GM12878 (cell line): ENCODE results near the gene NIN. TPM values are rescaled to one million over a fixed set of nuclear protein-coding genes. Genes with fewer than 3 reads are reported as not detected.

Experiments
- ATAC-seq: fragments of 200-7000 bp; cut with Tn5 transposase; 3 replicates; pipeline ENCODE4 v1.9.1; 2020; ENCODE audit warnings: mild to moderate bottlenecking, moderate library complexity
- BruUV-seq: library from RNA; stranded (reverse); fragments of 400-500 nt; replicated peaks from 2 replicates; lab custom pipeline; 2021; lab: Mats Ljungman, UMichigan
- CTCF ChIA-PET: fragments of 300-600 bp; sonication (Branson Sonifier 250); formaldehyde crosslinking; extraction: SDS; loops from one replicate; lab custom pipeline; 2021; ENCODE audit warnings: inconsistent platforms; lab: Yijun Ruan, JAX
- POLR2A ChIA-PET: fragments of 350-600 bp; formaldehyde crosslinking; extraction: SDS; loops from one replicate; lab custom pipeline; 2021; ENCODE audit warnings: inconsistent platforms; lab: Charles Lee
- RAD21 ChIA-PET: fragments of 300-600 bp; sonication (Branson Sonifier 250); formaldehyde crosslinking; loops from one replicate; lab custom pipeline; 2023; ENCODE audit warnings: antibody characterized with exemption; ENCODE audit not compliant: unreplicated experiment; lab: Charles Lee
- SMC1A ChIA-PET: fragments of 300-600 bp; sonication (Branson Sonifier 250); formaldehyde crosslinking; loops from one replicate; lab custom pipeline; 2023; ENCODE audit not compliant: unreplicated experiment, uncharacterized antibody; lab: Charles Lee
- DNase-seq: peaks from one replicate; pipeline ENCODE4 v3.0.0-alpha.2; 2011; ENCODE audit warnings: low read depth, low spot score
- FAIRE-seq: peaks from 3 replicates; lab custom pipeline; 2011; peaks lifted over from hg19 to GRCh38; lab: Jason Lieb, UNC
- H2AFZ ChIP-seq: 2 replicates; pipeline ENCODE4 v1.6.0; 2011; ENCODE audit warnings: low read depth, low read length, control low read depth; ENCODE audit not compliant: control insufficient read depth
- H3K27ac ChIP-seq: 2 replicates; pipeline ENCODE4 v1.5.1; 2011; ENCODE audit warnings: control low read depth; ENCODE audit not compliant: control insufficient read depth, insufficient read depth
- H3K27me3 ChIP-seq, 2 experiments: replicated peaks in 1 of 2; 2 replicates each; pipeline versions ENCODE4 v1.6.0 to v1.6.1; 2011; ENCODE audit warnings: low read length in 1 of 2; ENCODE audit not compliant: control insufficient read depth in 2 of 2, insufficient read depth in 2 of 2
- H3K36me3 ChIP-seq, 2 experiments: 2 replicates each; pipeline ENCODE4 v1.5.1; 2011; ENCODE audit warnings: low read length in 1 of 2; ENCODE audit not compliant: control insufficient read depth in 2 of 2, insufficient read depth in 2 of 2
- H3K4me1 ChIP-seq: 2 replicates; pipeline ENCODE4 v1.6.1; 2011; ENCODE audit warnings: mild to moderate bottlenecking, low read length, moderate library complexity, mixed read lengths; ENCODE audit not compliant: control insufficient read depth, insufficient read depth
- H3K4me2 ChIP-seq: 2 replicates; pipeline ENCODE4 v1.6.0; 2011; ENCODE audit warnings: control low read depth; ENCODE audit not compliant: control insufficient read depth, insufficient read depth
- H3K4me3 ChIP-seq: fragments of 200-600 bp; sonication (generic); 2 replicates; pipeline ENCODE4 v1.5.1; 2016
- H3K79me2 ChIP-seq: 2 replicates; pipeline ENCODE4 v1.6.0; 2011; ENCODE audit warnings: low read length; ENCODE audit not compliant: control insufficient read depth, insufficient read depth
- H3K9ac ChIP-seq: 2 replicates; pipeline ENCODE4 v1.8.0; 2011; ENCODE audit warnings: low read length, control low read depth, mixed read lengths; ENCODE audit not compliant: control insufficient read depth, insufficient read depth
- H3K9me3 ChIP-seq: replicated peaks from 3 replicates; pipeline ENCODE4 v1.5.1; 2011; ENCODE audit warnings: mild to moderate bottlenecking, low read length; ENCODE audit not compliant: control insufficient read depth, insufficient read depth
- H4K20me1 ChIP-seq: 2 replicates; pipeline ENCODE4 v1.6.0; 2011; ENCODE audit not compliant: control insufficient read depth, insufficient read depth
- CHD1 ChIP-seq: IDR thresholded peaks from 2 replicates; pipeline ENCODE4 v1.6.1; 2012; ENCODE audit warnings: low read depth, low read length, improper control_type of control experiment
- CREM ChIP-seq: IDR thresholded peaks from 2 replicates; pipeline ENCODE4 v1.6.1; 2014; ENCODE audit warnings: antibody characterized with exemption, low read depth
- FOS ChIP-seq: IDR thresholded peaks from 3 replicates; pipeline ENCODE4 v1.6.1; 2011; ENCODE audit warnings: borderline replicate concordance; ENCODE audit not compliant: insufficient read length; ENCODE audit errors: extremely low read depth
- HDGF ChIP-seq: fragments of 450-650 bp; IDR thresholded peaks from 2 replicates; pipeline ENCODE4 v1.6.1; 2016; ENCODE audit warnings: antibody characterized with exemption
- JUNB ChIP-seq: IDR thresholded peaks from 2 replicates; pipeline ENCODE4 v1.6.1; 2016; ENCODE audit warnings: antibody characterized with exemption, mild to moderate bottlenecking
- KAT2A ChIP-seq: conservative IDR thresholded peaks from 2 replicates; pipeline ENCODE4 v1.6.1; 2011; ENCODE audit warnings: low read depth, low read length; ENCODE audit not compliant: control insufficient read depth
- MEF2A ChIP-seq: IDR thresholded peaks from 2 replicates; pipeline ENCODE4 v1.6.1; 2011; ENCODE audit warnings: low read depth, mild to moderate bottlenecking, low read length, moderate library complexity; ENCODE audit not compliant: insufficient read depth
- MXI1 ChIP-seq: fragments of 150-350 bp; IDR thresholded peaks from 2 replicates; pipeline ENCODE4 v1.6.1; 2011; ENCODE audit warnings: low read depth, mild to moderate bottlenecking, inconsistent platforms, low read length, improper control_type of control experiment
- POLR2A ChIP-seq: IDR thresholded peaks from 2 replicates; pipeline ENCODE4 v1.6.1; 2011; ENCODE audit warnings: low read depth, mild to moderate bottlenecking, low read length
- RFX5 ChIP-seq: IDR thresholded peaks from 2 replicates; pipeline ENCODE4 v1.6.1; 2011; ENCODE audit warnings: low read depth, low read length, improper control_type of control experiment
- RUNX3 ChIP-seq: IDR thresholded peaks from 2 replicates; pipeline ENCODE4 v1.6.1; 2012; ENCODE audit warnings: low read length, inconsistent platforms
- TBL1XR1 ChIP-seq: IDR thresholded peaks from 2 replicates; pipeline ENCODE4 v1.6.1; 2012; ENCODE audit warnings: low read depth, low read length, improper control_type of control experiment
- ZBED1 ChIP-seq: IDR thresholded peaks from 2 replicates; pipeline ENCODE4 v1.6.1; 2016; ENCODE audit warnings: borderline replicate concordance
- ZNF207 ChIP-seq: fragments of 450-650 bp; IDR thresholded peaks from 2 replicates; pipeline ENCODE4 v1.6.1; 2014; ENCODE audit warnings: antibody characterized with exemption, mild to moderate bottlenecking, borderline replicate concordance
- WGBS: methylation state at CpG from one replicate; pipeline ENCODE4 v1.1.6; 2016; ENCODE audit warnings: low lambda C conversion rate; ENCODE audit not compliant: insufficient replicate concordance, insufficient coverage; ENCODE audit errors: missing lambda C conversion rate; 5-methylcytosine and 5-hydroxymethylcytosine counted together
- in situ Hi-C: fragments of 300-500 bp; cut with MboI; formaldehyde crosslinking; loops from 9 replicates; pipeline ENCODE4 v1.14.3; 2018; ENCODE audit warnings: mixed read lengths
- intact Hi-C: fragments of 100-400 bp; cut with micrococcal nuclease; formaldehyde crosslinking; loops from one replicate; pipeline ENCODE4 v1.14.2; 2022; ENCODE audit not compliant: unreplicated experiment
- polyA plus RNA-seq, 11 experiments: library from polyadenylated mRNA; depleted of rRNA in 4 of 11; unstranded in 6 of 11; stranded (reverse) in 5 of 11; fragments of >200 nt; fragmentation: Nextera tagmentation in 4 of 11; fragmentation: Illumina TruSeq in 1 of 11; extraction: Ambion mirVana in 4 of 11; extraction: Trizol in 1 of 11; gene quantifications; 1 replicate in 1 of 11; 2 replicates in 10 of 11; pipeline versions ENCODE4 v1.2.1 to v1.2.3, GENCODE V29; 2011 to 2016; ENCODE audit warnings: inconsistent platforms in 2 of 11, missing spikeins in 2 of 11, low read depth in 1 of 11
- total RNA-seq, 4 experiments: library from RNA; depleted of rRNA in 3 of 4; stranded (reverse); fragments of >200 nt in 3 of 4; fragmentation: Illumina TruSeq in 1 of 4; extraction: Trizol in 1 of 4; gene quantifications; 2 replicates each; pipeline versions ENCODE4 v1.2.1 to v1.2.3, GENCODE V29; 2013 to 2021
- TF ChIP-seq, protein P1 (sequence below): IDR thresholded peaks from 2 replicates; pipeline ENCODE4 v1.6.1; 2011; ENCODE audit warnings: borderline replicate concordance, low read depth, mild to moderate bottlenecking, moderate library complexity, low read length; ENCODE audit not compliant: insufficient read depth, poor library complexity, severe bottlenecking

NIN gene
- total and polyA plus RNA-seq, 10 of the 15 experiments (the other 5 are each of a cell fraction or from before 2014, with no cell fraction given) = 16.2 to 135 (median 70.3) TPM

DNA sequence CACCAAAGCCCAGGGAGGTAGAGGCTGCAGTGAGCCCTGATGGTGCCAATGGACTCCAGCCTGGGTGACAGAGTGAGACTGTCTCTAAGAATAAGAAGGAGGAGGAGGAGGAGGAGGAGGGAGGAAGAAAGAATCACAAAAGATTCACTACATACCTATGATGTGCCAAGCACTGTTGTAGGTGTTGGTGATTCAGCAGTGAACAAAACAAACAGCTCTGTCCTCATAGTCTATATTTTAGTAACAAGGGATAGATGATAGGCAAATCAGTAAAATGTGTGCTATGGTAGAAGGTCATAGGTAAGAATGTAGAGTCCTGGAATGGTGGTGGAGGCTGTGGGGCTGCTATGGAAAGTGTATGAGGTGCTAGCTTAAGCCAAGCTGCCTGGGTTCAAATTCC lies 22.9 kb upstream of the NIN start (continued):
- TF ChIP-seq MEF2A (no peak), POLR2A (no peak), CREM (no peak), RFX5 (no peak)

DNA sequence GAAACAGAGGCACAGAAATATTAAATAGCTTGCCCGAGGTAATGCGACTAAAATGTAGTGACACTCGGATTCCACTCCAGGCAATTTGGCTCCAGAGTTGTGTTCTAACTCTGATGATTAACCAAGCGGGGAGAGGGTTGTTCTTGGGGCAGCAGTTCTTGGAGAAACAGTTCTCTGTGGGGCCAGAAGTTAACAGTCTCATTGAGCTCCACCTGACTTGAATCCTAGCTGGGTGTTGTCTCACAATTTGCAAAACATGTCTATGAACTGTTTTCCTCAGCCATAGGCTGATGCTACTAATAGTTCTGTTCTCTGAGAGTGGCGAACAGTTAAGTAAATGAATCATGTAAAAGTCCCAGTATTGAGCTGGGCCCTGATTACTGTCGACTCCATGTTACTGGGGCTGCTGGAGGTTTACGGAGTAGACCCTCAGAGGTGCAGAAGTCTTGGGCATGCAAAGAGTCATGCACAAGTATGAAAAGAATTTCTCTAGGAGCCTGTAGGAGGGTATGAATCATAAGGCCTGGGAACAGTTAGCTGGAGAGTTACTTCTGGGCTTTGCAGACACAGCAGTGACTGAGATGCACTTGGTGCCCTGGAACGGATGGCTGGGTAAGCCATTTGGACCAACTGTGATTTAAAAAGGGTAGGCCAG lies 15.4 kb upstream of the NIN start:
- H3K9me3 ChIP-seq = no peaks in the 10 kb centered on the region
- no peaks in the 10 kb centered on the region for H3K4me1 ChIP-seq
- ChIA-PET CTCF (interaction anchor here (0.8 to 3.1 kb wide), 4 partner anchors 14 to 69 kb away, joined by 3 to 13 read pairs (median 4); no protein-coding TSS in a partner anchor), SMC1A (interaction anchor here (0.7 to 3.0 kb wide), 7 partner anchors 12 to 81 kb away, joined by 3 to 11 read pairs (median 3); no protein-coding TSS in a partner anchor), RAD21 (interaction anchor here (0.9 kb wide), 1 partner anchor 14 kb away, joined by 4 read pairs; no protein-coding TSS in a partner anchor), POLR2A (interaction anchor here (0.6 to 0.7 kb wide), 2 partner anchors 356 to 1150 kb away, joined by 3 read pairs; no protein-coding TSS in a partner anchor)
- in situ Hi-C loops = no loop called here
- H3K9ac ChIP-seq = no peak overlapping the region
- no TSS peak for BruUV-seq
- 73% methylated on average over 8 of the region's 8 CpGs for WGBS
- intact Hi-C loops = no loop called here
- no peaks in the 10 kb centered on the region; a peak in 1 of 4 replicates for H3K27me3 ChIP-seq
- no peaks in the 10 kb centered on the region for H3K79me2 ChIP-seq
- H3K4me2 ChIP-seq = no peak overlapping the region
- no peak overlapping the region for H3K27ac ChIP-seq
- no peak for ATAC-seq
- no peaks in the 10 kb centered on the region for H3K36me3 ChIP-seq
- H3K4me3 ChIP-seq = no peak overlapping the region
- DNase-seq = no peak
- no peak for TF ChIP-seq ZBED1
- no peak for TF ChIP-seq RUNX3
- TF ChIP-seq, protein P1, sequence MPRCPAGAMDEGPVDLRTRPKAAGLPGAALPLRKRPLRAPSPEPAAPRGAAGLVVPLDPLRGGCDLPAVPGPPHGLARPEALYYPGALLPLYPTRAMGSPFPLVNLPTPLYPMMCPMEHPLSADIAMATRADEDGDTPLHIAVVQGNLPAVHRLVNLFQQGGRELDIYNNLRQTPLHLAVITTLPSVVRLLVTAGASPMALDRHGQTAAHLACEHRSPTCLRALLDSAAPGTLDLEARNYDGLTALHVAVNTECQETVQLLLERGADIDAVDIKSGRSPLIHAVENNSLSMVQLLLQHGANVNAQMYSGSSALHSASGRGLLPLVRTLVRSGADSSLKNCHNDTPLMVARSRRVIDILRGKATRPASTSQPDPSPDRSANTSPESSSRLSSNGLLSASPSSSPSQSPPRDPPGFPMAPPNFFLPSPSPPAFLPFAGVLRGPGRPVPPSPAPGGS = no peak
- no peak for TF ChIP-seq HDGF
- TF ChIP-seq ZNF207 = no peak
- TF ChIP-seq FOS = no peak
- TF ChIP-seq JUNB = no peak
- no peak for TF ChIP-seq CHD1
- no peak for TF ChIP-seq MXI1
- TF ChIP-seq KAT2A = no peak
- no peak for TF ChIP-seq TBL1XR1
- no peaks in the 10 kb centered on the region for H4K20me1 ChIP-seq
- H2AFZ ChIP-seq = no peak overlapping the region
- FAIRE-seq = no peak
